Fibroblast of pulmonary artery (primary cell): Measurements from ENCODE around the gene ADGRE3.
A peak's percentile ranks its signal among the peaks of the same experiment; 100 is the strongest.

Experiments used
- DNase-seq: peaks from one replicate; pipeline ENCODE4 v3.0.0-alpha.2; 2010; ENCODE audit warnings: low read depth
- H3K4me3 ChIP-seq: replicated peaks from 2 replicates; pipeline ENCODE4 v1.5.1; 2011; ENCODE audit warnings: low read depth, mild to moderate bottlenecking, control low read depth, low read length, moderate library complexity
- CTCF ChIP-seq: IDR thresholded peaks from 2 replicates; pipeline ENCODE4 v1.5.1; 2011; ENCODE audit warnings: mild to moderate bottlenecking, control low read depth, low read length, inconsistent platforms; ENCODE audit errors: missing control alignments

Gene ADGRE3

GRCh38 chr19:14580623-14581237 lies 93.9 kb downstream of the ADGRE3 start:
- no peak overlapping the region for H3K4me3 ChIP-seq
- no peak for DNase-seq
- TF ChIP-seq CTCF, result no peak

- no peak for DNase-seq
- TF ChIP-seq CTCF, result no peak
- no peak overlapping the region for H3K4me3 ChIP-seq
Observed at GRCh38 chr19:14577885-14578427, 96.7 kb downstream of the ADGRE3 start.

GRCh38 chr19:14577264-14577663 lies 97.4 kb downstream of the ADGRE3 start:
- no peak for TF ChIP-seq CTCF
- no peak overlapping the region for H3K4me3 ChIP-seq
- DNase-seq, result no peak

- no peak for DNase-seq
- H3K4me3 ChIP-seq, result no peak overlapping the region
- no peak for TF ChIP-seq CTCF
Observed at GRCh38 chr19:14576363-14576762, 98.3 kb downstream of the ADGRE3 start.

- no peak for TF ChIP-seq CTCF
- no peak overlapping the region for H3K4me3 ChIP-seq
- DNase-seq, result no peak
Observed at GRCh38 chr19:14575428-14575980, 99.1 kb downstream of the ADGRE3 start.

- H3K4me3 ChIP-seq, result peak within 1 kb of the TSS; percentile 99
- peak; percentile 52 for TF ChIP-seq CTCF
Observed at GRCh38 chr19:14571695-14572490, 102.8 kb downstream of the ADGRE3 start, which contains the start of gene NDUFB7. TSS of gene NDUFB7 (minus strand) at chr19:14572066. CDS start at chr19:14572000, 66 bp downstream.

More at GRCh38 chr19:14571695-14572490, 102.8 kb downstream of the ADGRE3 start, which contains the start of gene NDUFB7:
- DNase-seq, result peak; percentile 96
